Naive thymus-derived CD8-positive, alpha-beta T cell (primary cell): Measurements from ENCODE around the gene PPP4C. TPM values are rescaled to one million over a fixed set of nuclear protein-coding genes. Genes with fewer than 3 reads are reported as not detected.
"Not testable (repeated sequence)": the region's sequence is repeated elsewhere in the genome, so short reads cannot be mapped to it uniquely, and the experiment has no call there.

Experiments
- ATAC-seq, 2 donors: fragments of 150-1000 bp; cut with Tn5 transposase in 1 of 2; sonication (Bioruptor Pico), chemical (Tn5 transposase) in 1 of 2; 1 replicate in 1 of 2; 2 replicates in 1 of 2; pipeline ENCODE4 v1.10.0; 2021; ENCODE audit warnings: mild to moderate bottlenecking in 2 of 2, moderate library complexity in 2 of 2
- POLR2A ChIA-PET: fragments of 350-600 bp; sonication (Branson Sonifier 250); formaldehyde crosslinking; loops from one replicate; lab custom pipeline; 2021; ENCODE audit warnings: antibody characterized with exemption; lab: Charles Lee
- DNase-seq, 10 donors: peaks; one replicate each; pipeline versions ENCODE4 v3.0.0 to v3.0.0-alpha.2; 2020 to 2022
- H3K27ac Mint-ChIP-seq, 10 donors: one replicate each; pipeline ENCODE4 v1.8.0; 2020 to 2022; ENCODE audit warnings: mild to moderate bottlenecking in 10 of 10, mixed read lengths in 10 of 10, moderate library complexity in 4 of 10, inconsistent platforms in 1 of 10
- H3K27me3 Mint-ChIP-seq, 5 donors: one replicate each; pipeline ENCODE4 v1.8.0; 2021 to 2022; ENCODE audit warnings: mixed read lengths in 5 of 5
- H3K36me3 Mint-ChIP-seq, 3 donors: one replicate each; pipeline ENCODE4 v1.8.0; 2020 to 2022; ENCODE audit warnings: mixed read lengths in 3 of 3, mild to moderate bottlenecking in 2 of 3, inconsistent platforms in 1 of 3
- H3K4me1 Mint-ChIP-seq, 4 donors: one replicate each; pipeline ENCODE4 v1.8.0; 2021 to 2022; ENCODE audit warnings: mixed read lengths in 4 of 4
- H3K4me3 Mint-ChIP-seq, 10 donors: one replicate each; pipeline ENCODE4 v1.8.0; 2020 to 2022; ENCODE audit warnings: mild to moderate bottlenecking in 10 of 10, mixed read lengths in 10 of 10, moderate library complexity in 6 of 10, inconsistent platforms in 1 of 10
- H3K9me3 Mint-ChIP-seq, 9 donors: one replicate each; pipeline ENCODE4 v1.8.0; 2020 to 2022; ENCODE audit warnings: mixed read lengths in 9 of 9, mild to moderate bottlenecking in 3 of 9, inconsistent platforms in 1 of 9, moderate library complexity in 1 of 9
- polyA plus RNA-seq, 3 donors: library from polyadenylated mRNA; unstranded; fragments of 300-500 nt; fragmentation: Illumina TruSeq; gene quantifications; one replicate each; pipeline ENCODE4 v1.2.3, GENCODE V29; 2021
- total RNA-seq, 8 experiments: library from RNA in 2 of 8; stranded (reverse) in 2 of 8; gene quantifications; one replicate each; pipeline ENCODE4 v1.2.3 and lab custom pipeline; 2021 to 2026

PPP4C gene
- total and polyA plus RNA-seq, 5 experiments from 2014 or later = 82.8 to 199 (median 153) TPM

DNA sequence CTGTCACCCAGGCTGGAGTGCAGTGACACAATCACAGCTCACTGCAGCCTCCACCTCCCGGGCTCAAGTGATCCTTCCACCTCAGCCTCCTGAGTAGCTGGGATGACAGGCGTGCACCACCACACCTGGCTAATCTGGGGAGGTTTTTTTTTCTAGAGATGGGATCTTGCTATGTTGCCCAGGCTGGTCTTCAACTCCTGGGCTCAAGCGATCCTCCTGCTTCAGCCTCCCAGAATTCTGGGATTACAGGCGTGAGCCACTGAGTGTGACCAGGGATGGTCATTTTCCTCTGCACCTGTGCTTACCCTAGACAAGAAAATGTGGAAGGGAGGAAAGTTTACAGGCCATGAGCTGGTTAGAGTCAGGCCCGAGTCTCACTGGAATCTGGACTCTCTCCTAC is 35.1 kb upstream of the PPP4C start:
- DNase-seq, ATAC-seq, H3K4me1 Mint-ChIP-seq, H3K27me3 Mint-ChIP-seq, H3K9me3 Mint-ChIP-seq, H3K4me3 Mint-ChIP-seq, H3K36me3 Mint-ChIP-seq: not testable (repeated sequence)
- POLR2A ChIA-PET = interaction anchor here (1.1 kb wide), 1 partner anchor 25 kb away, joined by 3 read pairs; the partner anchor contains the start of gene ALDOA
- H3K27ac Mint-ChIP-seq = peak overlapping the region in 1 of 10 donors; percentile 9

DNA sequence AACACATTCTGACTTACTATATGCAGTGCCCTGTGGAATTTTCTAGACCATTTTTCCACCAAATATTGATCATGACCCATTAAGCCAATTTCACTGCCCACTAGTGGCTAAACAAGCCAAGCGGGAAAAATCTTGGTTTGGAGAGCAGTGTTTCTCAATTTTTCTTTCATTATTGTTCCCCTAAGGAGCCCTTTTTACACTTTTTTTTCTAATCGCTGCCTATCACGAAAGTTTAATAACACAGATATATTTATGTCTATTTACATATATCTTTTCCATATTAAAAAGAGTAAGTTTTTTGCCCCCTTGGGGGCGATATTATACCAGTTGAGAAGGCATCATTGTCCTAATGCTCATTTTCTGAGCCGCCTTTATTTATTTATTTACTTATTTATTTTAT is 34.0 kb upstream of the PPP4C start:
- POLR2A ChIA-PET = interaction anchor here (0.6 to 1.1 kb wide), 2 partner anchors 24 to 49 kb away, joined by 3 read pairs; partner anchors contain the start of gene ALDOA
- ATAC-seq = no peak
- peak in 2 of 10 donors; percentile 38 to 40 for DNase-seq

DNA sequence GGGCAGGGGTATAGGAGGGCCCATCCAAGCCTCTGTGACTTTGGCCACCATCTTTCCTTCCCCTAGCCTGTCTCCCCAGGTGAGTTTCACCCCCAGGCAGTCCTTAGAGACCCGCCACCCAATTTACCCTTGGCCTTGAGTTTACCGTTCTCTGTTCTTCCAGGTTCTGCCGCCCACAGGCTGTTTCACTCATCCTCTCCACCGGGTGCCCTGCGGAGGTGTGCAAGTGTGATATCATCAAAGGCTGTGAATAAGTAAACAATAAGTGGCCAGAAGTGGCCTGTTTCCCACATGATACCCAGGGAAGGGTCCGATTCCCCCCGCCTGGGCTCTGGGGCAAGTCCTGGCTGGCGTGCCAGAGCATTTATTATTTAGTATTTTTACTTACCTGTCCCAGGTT is 29.6 kb upstream of the PPP4C start:
- Mint-ChIP-seq H3K9me3 (no peaks in the 10 kb centered on the region), H3K4me3 (no peak overlapping the region), H3K27ac (peak overlapping the region in 2 of 10 donors; percentile 24 to 41), H3K4me1 (peaks cover 0 to 5% (median 0%) of the 10 kb centered on the region in 4 donors), H3K27me3 (peaks cover 0 to 6% (median 2%) of the 10 kb centered on the region in 5 donors), H3K36me3 (no peaks in the 10 kb centered on the region)
- POLR2A ChIA-PET = no interaction called here
- ATAC-seq (no peak), DNase-seq (no peak)

More for the DNA sequence above, 34.0 kb upstream of the PPP4C start:
- no peaks in the 10 kb centered on the region for H3K9me3 Mint-ChIP-seq
- no peak overlapping the region for H3K4me3 Mint-ChIP-seq
- no peaks in the 10 kb centered on the region for H3K36me3 Mint-ChIP-seq
- peaks cover 0 to 5% (median 2%) of the 10 kb centered on the region in 4 donors for H3K4me1 Mint-ChIP-seq
- peaks cover 0 to 8% (median 3%) of the 10 kb centered on the region in 5 donors for H3K27me3 Mint-ChIP-seq
- H3K27ac Mint-ChIP-seq = no peak overlapping the region

DNA sequence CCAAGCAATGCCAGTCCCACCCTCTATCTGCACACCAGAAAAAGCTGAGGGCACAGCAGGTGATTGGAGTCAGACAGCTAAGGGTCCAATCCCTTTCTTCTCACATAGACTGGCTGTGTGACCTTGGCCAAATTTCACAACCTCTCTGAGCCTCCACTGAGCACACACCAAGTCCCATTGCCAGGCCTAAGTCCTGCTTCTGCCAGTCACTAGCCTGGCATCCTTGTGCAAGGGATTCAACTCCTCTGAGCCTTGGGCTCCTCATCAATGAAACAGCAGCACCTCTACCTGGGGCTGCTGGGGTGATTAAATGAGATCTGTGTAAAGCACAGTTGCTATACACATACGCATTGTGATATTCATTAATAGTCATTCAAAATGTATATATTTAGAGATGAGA is 29.2 kb upstream of the PPP4C start:
- peaks cover 0 to 7% (median 2%) of the 10 kb centered on the region in 4 donors for H3K4me1 Mint-ChIP-seq
- DNase-seq = no peak
- POLR2A ChIA-PET = no interaction called here
- H3K27me3 Mint-ChIP-seq = peaks cover 0 to 6% (median 2%) of the 10 kb centered on the region in 5 donors
- no peaks in the 10 kb centered on the region for H3K9me3 Mint-ChIP-seq
- no peaks in the 10 kb centered on the region for H3K36me3 Mint-ChIP-seq
- ATAC-seq = no peak
- H3K27ac Mint-ChIP-seq = no peak overlapping the region
- no peak overlapping the region for H3K4me3 Mint-ChIP-seq

DNA sequence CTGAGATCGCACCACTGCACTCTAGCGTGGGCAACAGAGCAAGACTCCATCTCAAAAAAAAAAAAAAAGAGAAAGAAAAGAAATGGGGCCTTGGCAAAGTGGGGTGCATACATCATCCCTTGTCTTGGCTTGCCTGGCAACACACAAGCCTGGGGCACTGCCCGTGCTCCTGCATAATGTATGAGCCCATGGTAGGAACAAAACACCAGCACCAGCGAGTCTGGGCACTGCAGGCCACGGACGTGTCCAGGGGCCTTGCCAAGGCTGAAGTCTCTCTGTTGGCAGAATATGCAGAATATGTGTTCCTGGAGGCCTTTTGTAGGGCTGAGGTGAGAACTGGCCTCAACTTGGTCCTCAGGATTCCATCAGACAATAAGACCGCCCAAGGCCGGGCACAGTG is 25.9 kb upstream of the PPP4C start:
- no peaks in the 10 kb centered on the region for H3K9me3 Mint-ChIP-seq
- H3K27me3 Mint-ChIP-seq = peaks cover 0 to 6% (median 2%) of the 10 kb centered on the region in 5 donors
- H3K36me3 Mint-ChIP-seq = no peaks in the 10 kb centered on the region
- peaks cover 10 to 18% (median 14%) of the 10 kb centered on the region in 4 donors for H3K4me1 Mint-ChIP-seq
- no peak for DNase-seq
- no peak for ATAC-seq
- no peak overlapping the region for H3K27ac Mint-ChIP-seq
- POLR2A ChIA-PET = interaction anchor here (0.6 to 0.7 kb wide), 2 partner anchors 46 to 368 kb away, joined by 3 read pairs; partner anchors contain the start of gene YPEL3
- H3K4me3 Mint-ChIP-seq = no peak overlapping the region

DNA sequence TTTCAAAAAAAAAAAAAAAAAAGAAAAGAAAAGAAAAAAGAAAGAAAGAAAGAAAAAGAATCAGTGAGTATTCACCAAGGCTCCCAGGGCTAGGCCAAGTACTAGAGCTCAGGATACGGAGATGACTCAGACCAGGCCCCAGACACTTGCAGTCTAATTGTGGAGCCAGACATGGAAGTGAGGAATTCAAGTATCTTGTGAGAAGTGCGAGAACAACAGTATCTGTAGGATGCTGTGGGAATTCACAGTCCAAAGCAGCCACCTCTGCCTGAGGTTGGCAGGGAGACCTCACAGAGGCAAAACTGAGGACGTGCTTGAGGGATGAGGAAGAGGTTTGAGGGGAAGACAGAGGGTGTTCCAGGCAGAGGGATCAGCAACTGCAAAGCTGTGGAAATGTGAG is 24.3 kb upstream of the PPP4C start:
- Mint-ChIP-seq H3K27me3 (peaks cover 0 to 3% (median 0%) of the 10 kb centered on the region in 5 donors), H3K4me1 (peaks cover 9 to 21% (median 19%) of the 10 kb centered on the region in 4 donors), H3K4me3 (peak overlapping the region in 8 of 10 donors; percentile 48 to 76 (median 68)), H3K9me3 (no peaks in the 10 kb centered on the region), H3K36me3 (no peaks in the 10 kb centered on the region), H3K27ac (peak overlapping the region in 4 of 10 donors; percentile 42 to 77 (median 52))
- ATAC-seq (no peak), DNase-seq (no peak)
- POLR2A ChIA-PET = interaction anchor here (0.6 to 0.9 kb wide), 5 partner anchors 14 to 724 kb away, joined by 3 to 4 read pairs (median 3); partner anchors contain the start of gene ALDOA

DNA sequence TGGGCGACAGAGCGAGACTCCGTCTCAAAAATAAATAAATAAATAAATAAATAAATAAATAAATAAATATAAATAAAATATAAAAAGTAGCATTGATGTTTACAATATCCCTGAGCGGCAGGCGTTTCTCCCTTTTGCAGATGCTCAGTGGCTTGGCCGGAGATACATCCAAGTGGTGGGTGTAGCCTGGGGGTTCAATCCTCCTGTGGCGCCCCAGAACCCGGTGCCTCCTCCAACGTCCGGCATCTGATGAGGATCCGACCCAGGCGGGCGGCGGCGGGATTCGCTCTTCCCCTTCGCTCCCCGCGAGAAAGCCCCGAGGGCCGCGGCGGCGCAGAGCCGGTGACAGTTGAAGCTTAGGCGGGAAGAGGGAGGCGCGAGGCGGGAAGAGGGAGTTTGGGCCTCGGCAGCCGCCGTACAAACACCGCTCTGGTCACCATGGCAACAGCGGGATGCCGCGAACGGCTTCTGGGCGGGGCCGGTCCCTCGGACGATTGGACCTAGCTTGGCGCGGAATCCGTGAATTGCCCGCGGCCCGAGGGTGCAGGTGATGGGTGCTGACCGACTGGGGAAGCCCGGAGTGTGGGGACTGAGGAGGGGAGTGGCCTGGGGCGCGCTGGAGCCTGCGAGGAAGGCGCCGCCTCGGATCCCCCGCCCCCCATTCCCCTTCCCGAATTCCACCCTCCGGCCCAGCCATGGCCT is 23.0 kb upstream of the PPP4C start:
- H3K4me1 Mint-ChIP-seq = peaks cover 9 to 21% (median 19%) of the 10 kb centered on the region in 4 donors
- H3K36me3 Mint-ChIP-seq = no peaks in the 10 kb centered on the region
- H3K27me3 Mint-ChIP-seq = peaks cover 0 to 3% (median 0%) of the 10 kb centered on the region in 5 donors
- DNase-seq (peak; percentile 71 to 93 (median 84)), ATAC-seq (peak; percentile 81 to 83)
- no peaks in the 10 kb centered on the region for H3K9me3 Mint-ChIP-seq
- POLR2A ChIA-PET = interaction anchor here (0.6 to 2.2 kb wide), 10 partner anchors 10 to 349 kb away, joined by 3 to 21 read pairs (median 3); partner anchors contain the start of genes ALDOA and CORO1A
- H3K4me3 Mint-ChIP-seq = peak overlapping the region; percentile 84 to 91 (median 86)
- peak overlapping the region in 7 of 10 donors; percentile 29 to 90 (median 59) for H3K27ac Mint-ChIP-seq

DNA sequence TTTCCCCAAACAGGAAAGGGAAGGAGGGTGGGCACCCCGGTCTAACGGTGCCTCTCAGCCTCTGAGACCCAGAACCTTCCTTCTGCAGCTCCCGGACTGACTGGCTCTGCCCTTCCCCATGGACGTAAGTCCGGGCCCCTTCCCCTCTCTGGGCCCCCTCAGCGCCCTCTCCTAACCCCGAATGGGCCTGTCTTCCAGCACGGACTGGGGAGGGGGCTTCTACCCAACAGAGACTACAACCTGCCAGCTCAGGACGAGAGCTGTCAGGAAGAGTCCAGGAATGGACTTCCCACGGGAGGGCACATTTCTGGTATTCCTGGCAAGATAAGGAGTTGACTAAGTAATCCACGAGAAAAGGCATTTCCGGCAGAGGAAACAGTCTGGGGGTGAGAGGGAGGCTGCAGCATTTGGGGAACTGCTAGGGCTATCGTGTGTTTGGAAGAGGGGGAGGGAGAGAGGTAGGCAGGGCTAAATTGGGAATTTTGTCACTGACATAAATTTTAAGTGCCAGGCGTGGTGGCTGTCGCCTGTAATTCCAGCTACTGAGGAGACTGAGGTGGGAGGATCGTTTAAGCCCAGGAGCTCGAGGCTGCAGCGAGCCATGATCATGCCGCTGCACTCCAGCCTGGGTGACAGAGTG is 22.3 kb upstream of the PPP4C start:
- peaks cover 9 to 21% (median 19%) of the 10 kb centered on the region in 4 donors for H3K4me1 Mint-ChIP-seq
- peak overlapping the region in 6 of 10 donors; percentile 44 to 87 (median 76) for H3K27ac Mint-ChIP-seq
- no peaks in the 10 kb centered on the region for H3K36me3 Mint-ChIP-seq
- POLR2A ChIA-PET = interaction anchor here (0.6 to 2.2 kb wide), 10 partner anchors 10 to 350 kb away, joined by 3 to 21 read pairs (median 3); partner anchors contain the start of genes ALDOA and CORO1A
- ATAC-seq = peak; percentile 22 to 46
- H3K4me3 Mint-ChIP-seq = peak overlapping the region; percentile 64 to 91 (median 81)
- H3K27me3 Mint-ChIP-seq = peaks cover 0 to 3% (median 0%) of the 10 kb centered on the region in 5 donors
- H3K9me3 Mint-ChIP-seq = no peaks in the 10 kb centered on the region
- no peak for DNase-seq

DNA sequence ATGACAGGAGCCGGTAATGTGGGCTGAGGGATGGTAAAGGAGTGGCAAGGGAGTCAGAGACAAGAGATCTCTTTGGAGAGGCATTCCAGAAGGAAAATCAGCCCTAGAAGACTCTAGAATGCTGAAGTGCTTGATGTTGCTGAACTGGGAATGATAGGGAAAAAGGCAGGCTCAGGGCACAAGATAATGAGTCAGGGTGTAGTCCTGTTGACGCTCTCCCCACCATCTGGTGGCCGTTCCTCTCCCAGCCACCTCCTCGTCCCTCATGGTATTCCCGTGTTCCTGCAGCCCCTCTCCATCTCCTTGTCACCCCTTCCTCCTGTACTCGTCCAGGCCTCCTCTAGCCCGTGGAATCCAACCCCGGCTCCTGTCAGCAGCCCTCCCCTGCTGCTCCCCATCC is 21.3 kb upstream of the PPP4C start:
- Mint-ChIP-seq H3K4me3 (peak overlapping the region in 9 of 10 donors; percentile 20 to 76 (median 65)), H3K9me3 (no peaks in the 10 kb centered on the region), H3K36me3 (no peaks in the 10 kb centered on the region), H3K4me1 (peaks cover 9 to 21% (median 19%) of the 10 kb centered on the region in 4 donors), H3K27ac (peak overlapping the region in 2 of 10 donors; percentile 67 to 69), H3K27me3 (peaks cover 0 to 3% (median 0%) of the 10 kb centered on the region in 5 donors)
- ATAC-seq (no peak), DNase-seq (no peak)
- POLR2A ChIA-PET = interaction anchor here (1.4 to 2.2 kb wide), 2 partner anchors 9 to 11 kb away, joined by 9 to 21 read pairs; partner anchors contain the start of gene ALDOA

DNA sequence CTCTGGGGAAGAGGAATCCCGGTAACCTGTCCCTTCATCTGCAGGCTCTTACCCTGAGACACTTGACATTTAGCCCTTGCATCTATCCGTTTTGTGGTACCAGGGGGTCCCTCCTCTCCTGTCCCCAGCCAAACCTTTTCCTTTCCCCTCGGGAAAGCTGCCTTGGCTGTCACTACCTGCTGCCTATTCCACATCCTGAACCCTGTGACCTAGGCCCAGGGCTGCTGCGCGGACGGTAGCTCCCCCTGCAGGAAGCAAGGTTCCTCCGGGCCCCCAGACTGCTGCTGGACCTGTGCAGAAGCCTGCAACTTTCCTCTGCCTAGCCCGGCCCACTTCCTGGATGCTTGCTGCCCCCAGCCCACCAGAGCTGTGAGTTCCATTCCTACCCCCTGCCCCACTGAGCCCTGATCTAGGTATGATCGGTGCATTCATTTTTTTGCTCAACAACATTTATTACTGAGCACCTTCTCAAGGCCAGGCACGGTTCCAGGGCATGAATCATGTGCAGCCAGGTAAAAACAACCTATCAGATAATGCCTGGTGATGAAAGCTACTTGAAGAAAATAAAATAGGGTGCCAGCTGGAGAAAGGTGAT is 20.7 kb upstream of the PPP4C start:
- H3K27me3 Mint-ChIP-seq = peaks cover 0 to 3% (median 0%) of the 10 kb centered on the region in 5 donors
- H3K9me3 Mint-ChIP-seq = no peaks in the 10 kb centered on the region
- H3K36me3 Mint-ChIP-seq = no peaks in the 10 kb centered on the region
- DNase-seq = peak in 5 of 10 donors; percentile 26 to 39 (median 36)
- peak overlapping the region in 9 of 10 donors; percentile 19 to 70 (median 56) for H3K4me3 Mint-ChIP-seq
- peak overlapping the region in 4 of 10 donors; percentile 29 to 69 (median 68) for H3K27ac Mint-ChIP-seq
- peaks cover 9 to 21% (median 19%) of the 10 kb centered on the region in 4 donors for H3K4me1 Mint-ChIP-seq
- ATAC-seq = peak; percentile 69 to 76
- POLR2A ChIA-PET = interaction anchor here (0.7 to 1.4 kb wide), 6 partner anchors 9 to 1218 kb away, joined by 3 to 9 read pairs (median 4); partner anchors contain the start of gene ALDOA

DNA sequence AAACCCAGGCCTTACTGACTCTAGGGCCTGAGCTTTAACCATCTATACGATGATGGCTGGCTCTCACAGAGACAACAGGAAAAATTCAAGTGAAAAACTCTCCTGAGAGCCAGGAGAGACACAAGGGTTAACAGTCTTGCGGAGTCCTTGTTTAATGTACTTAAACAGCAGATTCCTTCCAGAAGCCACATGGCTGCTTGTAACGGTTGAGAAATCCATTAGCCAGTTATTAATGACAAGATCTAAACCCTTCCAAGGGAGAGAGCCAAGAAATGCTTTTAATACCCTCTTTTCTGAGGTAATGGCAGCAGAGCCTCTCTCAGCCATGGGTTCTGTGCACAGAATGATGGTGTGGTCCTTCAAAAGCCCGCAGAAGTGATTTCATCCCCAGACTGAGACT is 15.4 kb upstream of the PPP4C start:
- H3K27me3 Mint-ChIP-seq = no peaks in the 10 kb centered on the region
- no peak overlapping the region for H3K27ac Mint-ChIP-seq
- peaks cover 7 to 12% (median 12%) of the 10 kb centered on the region in 4 donors for H3K4me1 Mint-ChIP-seq
- no peak for ATAC-seq
- DNase-seq = no peak
- H3K4me3 Mint-ChIP-seq = peak overlapping the region in 1 of 10 donors; percentile 23
- H3K36me3 Mint-ChIP-seq = no peaks in the 10 kb centered on the region
- POLR2A ChIA-PET = interaction anchor here (1.1 to 2.0 kb wide), 2 partner anchors 16 to 31 kb away, joined by 3 to 6 read pairs; partner anchors contain the start of genes PPP4C and TBX6
- no peaks in the 10 kb centered on the region for H3K9me3 Mint-ChIP-seq
